Measurements from ENCODE around the gene ZNF580.
A peak's percentile ranks its signal among the peaks of the same experiment; 100 is the strongest.

Gene ZNF580

DNA sequence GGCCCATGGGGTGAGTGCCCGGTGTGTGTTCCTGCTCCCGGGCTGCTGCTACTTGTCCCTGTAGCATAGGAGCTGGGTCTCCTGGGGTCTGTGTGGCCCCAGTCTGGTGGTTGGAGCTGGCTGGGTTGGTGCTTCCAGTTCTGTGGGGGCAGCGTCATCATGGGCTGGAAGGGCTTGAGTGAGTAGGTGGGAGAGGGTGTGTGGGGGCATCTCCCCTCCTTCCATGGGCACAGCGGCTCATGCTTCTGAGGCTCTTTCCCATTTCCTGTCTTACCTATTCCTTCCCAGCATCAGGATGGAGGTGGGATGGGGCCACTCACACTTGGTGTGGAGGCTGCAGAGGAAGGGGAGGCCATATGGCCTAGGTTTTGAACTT is 26.2 kb downstream of the ZNF580 start:
- no peak for DNase-seq

GRCh38 chr19:55667511-55667910 is 26.7 kb downstream of the ZNF580 start:
- DNase-seq = no peak

DNA sequence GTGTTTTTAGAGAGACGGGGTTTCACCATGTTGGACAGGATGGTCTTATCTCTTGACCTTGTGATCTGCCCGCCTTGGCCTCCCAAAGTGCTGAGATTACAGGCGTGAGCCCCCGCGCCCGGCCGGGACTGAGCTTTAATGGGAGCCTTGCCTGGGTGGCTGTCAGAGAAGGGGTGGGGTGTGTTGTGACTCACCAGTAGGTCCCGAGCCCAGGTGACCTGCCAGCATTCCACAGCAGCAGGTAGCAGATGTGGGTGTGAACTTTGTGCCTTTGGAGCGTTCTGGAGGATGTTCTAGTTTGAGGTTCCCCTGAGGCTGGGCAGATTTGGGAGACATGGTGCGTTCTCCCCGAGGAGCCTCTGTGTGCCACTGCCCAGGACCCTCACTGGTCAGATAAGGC is 27.2 kb downstream of the ZNF580 start:
- DNase-seq = no peak

- DNase-seq = no peak
Measured at GRCh38 chr19:55668603-55669348, 28.0 kb downstream of the ZNF580 start.

GRCh38 chr19:55669418-55670279 is 28.8 kb downstream of the ZNF580 start:
- DNase-seq = no peak

DNA sequence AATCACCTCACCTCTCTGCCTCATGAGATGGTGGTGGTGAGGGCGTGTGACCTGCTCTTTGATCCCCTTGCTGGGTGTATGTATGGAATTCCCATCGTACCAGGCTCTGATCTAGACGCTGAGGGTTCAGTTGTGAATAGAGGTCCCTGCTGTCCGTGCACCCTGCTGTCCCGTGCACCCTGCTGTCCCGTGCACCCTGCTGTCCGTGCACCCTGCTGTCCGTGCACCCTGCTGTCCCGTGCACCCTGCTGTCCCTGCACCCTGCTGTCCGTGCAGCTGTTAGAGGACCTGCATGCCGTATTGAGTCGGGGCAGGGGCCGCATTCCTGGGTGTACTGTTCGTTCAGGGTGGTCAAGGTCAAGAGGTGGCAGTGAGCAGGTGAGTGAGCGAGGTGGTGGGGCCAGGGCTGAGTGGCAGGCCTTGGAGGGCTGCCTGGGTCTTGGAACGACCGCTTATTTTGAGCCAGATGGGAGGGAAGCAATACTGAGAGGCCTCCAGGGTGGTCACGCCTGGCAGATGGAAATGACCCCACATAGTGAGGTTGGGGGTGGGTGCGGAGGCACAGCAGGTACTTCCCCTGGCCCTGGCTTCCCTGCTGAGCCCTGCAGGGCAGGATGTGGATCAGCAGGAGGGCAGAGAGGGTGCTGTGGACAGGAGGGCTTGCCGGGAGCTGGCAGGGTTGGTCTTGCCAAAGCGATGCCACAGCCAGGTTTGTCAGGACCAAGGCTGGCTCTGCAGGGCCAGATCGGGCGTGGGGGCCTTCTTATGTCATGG is 29.7 kb downstream of the ZNF580 start:
- peak; percentile 44 for DNase-seq

- no peak for DNase-seq
Measured at GRCh38 chr19:55671054-55671378, 30.2 kb downstream of the ZNF580 start.

DNA sequence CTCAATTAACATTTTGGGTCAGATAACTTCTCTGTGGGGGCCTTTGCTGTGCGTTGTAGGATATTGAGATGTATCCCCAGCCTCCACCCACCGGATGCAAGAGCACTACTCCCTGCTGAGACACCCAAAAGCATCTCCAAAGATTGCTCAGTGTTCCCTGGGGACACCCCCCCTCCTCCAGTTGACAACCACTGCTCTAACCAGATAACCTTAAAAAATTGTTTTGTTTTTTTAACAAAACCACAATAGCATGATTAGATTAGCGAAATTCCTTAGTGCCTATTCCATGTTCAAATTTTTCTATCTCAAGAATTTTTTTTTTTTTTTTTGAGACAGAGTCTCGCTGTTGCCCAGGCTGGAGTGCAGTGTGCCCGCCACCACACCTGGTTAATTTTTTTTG is 31.6 kb downstream of the ZNF580 start:
- DNase-seq = no peak

- DNase-seq = no peak
Measured at GRCh38 chr19:55673465-55673864, 32.7 kb downstream of the ZNF580 start.

GRCh38 chr19:55673889-55674288 is 33.1 kb downstream of the ZNF580 start:
- DNase-seq = no peak

DNA sequence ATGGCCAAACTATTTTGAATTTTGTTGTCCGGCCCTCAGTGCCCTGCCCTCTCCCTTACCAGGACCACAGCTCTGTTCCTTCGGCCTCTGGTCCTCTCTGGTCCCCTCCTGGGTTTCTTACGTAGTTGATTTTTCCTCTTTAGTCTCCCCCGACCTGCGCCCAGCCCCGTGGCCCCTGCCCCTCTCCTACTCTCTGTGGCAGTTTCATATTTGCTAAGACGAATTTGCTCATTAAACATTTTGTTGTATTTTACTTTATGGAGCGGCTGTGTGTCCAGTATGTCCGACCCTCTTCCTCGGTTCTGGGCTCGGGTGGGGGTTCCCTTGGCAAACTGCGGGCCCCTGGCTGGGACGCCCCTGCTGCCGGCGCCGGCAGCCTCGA is 33.6 kb downstream of the ZNF580 start:
- DNase-seq = no peak

GRCh38 chr19:55674841-55675660 is 34.2 kb downstream of the ZNF580 start, which contains the start of gene EPN1:
TSS of gene EPN1 (plus strand) at chr19:55675226. CDS start at chr19:55678628, 3,402 bp downstream.
- DNase-seq = peak; percentile 98

DNA sequence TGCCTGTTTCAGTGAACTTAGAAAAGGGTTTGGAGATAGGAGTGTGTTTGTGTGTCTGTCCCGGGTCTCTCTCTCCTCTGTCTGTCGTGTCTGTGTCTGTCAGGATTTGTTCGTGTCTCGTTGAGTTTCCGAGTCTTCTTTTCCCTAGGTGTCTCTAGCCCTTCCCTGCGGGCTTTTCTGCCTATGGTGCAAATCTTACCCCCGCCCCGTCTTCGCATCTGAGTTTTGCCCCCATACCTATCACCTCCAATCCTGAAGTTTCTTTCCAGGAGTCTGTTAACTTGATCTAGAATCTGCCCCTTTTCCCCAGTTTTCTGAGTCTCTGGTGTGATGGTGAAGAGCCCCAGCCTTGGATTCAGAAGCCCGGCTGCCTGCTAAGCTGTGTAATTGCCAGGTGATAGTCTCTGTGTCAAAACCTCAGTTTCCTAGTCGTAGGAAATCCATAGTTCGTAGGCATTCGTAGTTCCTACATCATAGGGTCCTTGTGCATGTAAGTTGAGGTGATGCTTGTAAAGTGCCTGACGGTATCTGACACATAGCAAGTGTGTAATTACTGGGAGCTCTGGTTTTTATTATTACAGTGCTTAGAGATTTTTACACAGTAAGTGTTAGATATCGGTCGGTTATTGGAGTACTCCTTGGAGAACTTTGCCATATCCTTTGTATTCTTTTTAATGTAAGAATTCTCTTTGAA is 35.0 kb downstream of the ZNF580 start:
- no peak for DNase-seq

DNA sequence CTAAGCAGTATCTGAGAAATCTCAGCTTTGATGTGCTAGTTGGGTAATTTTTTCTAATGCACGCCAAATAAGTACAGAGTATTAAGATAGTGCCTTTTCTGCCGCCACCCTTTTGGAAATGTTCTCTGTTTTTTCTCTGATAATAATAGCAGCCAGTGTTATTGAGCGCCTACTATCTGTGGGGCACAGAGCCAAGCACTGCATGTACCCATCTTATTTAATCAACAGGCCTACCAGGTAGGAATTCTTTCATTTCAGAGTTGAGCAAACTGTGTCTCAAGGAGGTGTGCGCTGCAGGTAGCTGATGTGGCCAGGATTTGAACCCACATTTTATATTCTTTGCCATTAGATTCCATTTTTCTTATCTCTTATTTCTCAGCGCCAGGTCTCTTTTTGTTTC is 35.6 kb downstream of the ZNF580 start:
- no peak for DNase-seq

- no peak for DNase-seq
Measured at GRCh38 chr19:55676889-55677505, 36.2 kb downstream of the ZNF580 start.

- DNase-seq = no peak
Measured at GRCh38 chr19:55677572-55678028, 36.8 kb downstream of the ZNF580 start.

- DNase-seq = no peak
Measured at GRCh38 chr19:55678121-55678671, 37.4 kb downstream of the ZNF580 start.

DNA sequence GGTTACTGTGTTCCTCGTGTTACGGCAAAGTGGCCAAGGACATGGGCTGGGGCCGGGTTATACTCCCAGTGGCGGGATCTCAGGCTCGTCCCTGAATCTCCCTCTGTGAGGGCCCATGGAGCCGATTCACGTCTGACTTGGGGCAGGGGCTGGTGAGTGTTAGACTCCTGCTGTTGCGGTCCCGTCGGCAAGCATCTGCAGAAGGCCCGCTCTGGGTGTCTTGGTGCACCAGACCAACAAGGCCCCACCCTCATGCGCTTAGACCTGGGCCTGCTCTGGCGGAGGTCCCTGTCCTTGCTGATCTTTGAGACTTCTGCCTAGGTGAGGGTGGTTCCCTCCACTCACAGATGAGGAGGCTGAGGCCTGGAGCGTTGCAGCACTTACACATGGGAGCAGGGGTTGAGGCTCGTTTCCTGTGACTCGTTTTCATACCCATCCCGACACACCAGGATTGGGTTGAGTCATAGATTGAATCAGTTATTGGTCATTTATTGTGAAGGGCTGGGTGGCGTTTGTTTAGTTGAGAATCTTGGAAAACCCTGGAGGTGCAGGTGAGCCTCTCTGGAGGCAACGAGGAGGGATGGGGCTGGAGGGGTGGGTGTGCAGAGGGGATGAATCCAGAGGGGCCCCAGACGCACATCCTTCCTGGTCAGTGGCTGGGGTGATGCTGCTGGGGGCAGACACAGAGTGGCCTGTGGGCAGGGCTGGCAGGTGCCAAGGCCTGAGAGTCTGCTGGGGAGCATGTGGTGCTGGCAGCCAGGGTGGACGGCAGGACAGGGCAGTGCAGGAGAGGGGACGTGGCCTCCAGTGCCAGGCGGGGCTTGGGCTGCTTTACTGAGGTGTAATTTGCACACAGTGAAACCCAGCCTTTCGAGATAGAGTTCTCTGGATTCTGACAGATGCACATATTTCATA is 38.8 kb downstream of the ZNF580 start:
- no peak for DNase-seq

- DNase-seq = no peak
Measured at GRCh38 chr19:55680339-55681130, 39.7 kb downstream of the ZNF580 start.
